Upper lobe of left lung (tissue), 4 donors: ENCODE measurements around the gene MYT1.

ENCODE experiments used
- POLR2A ChIP-seq, 4 donors: fragments of 450-650 bp; IDR thresholded peaks; one replicate each; pipeline ENCODE4 v1.5.1; 2016 to 2017; ENCODE audit warnings: antibody characterized with exemption in 4 of 4, mild to moderate bottlenecking in 2 of 4
- POLR2AphosphoS5 ChIP-seq, 2 donors: sonication (generic); formaldehyde crosslinking; IDR thresholded peaks; one replicate each; pipeline ENCODE4 v1.5.1; 2017; ENCODE audit warnings: antibody characterized with exemption in 2 of 2

- no peak for TF ChIP-seq POLR2A (IDR thresholded peaks at IDR 0.05)
- no peak for TF ChIP-seq POLR2AphosphoS5 (IDR thresholded peaks at IDR 0.05)
Measured at GRCh38 chr20:64153410-64153809, 10.8 kb upstream of the MYT1 start.
